ENCODE results near the gene FAIM2. TPM values are rescaled to one million over a fixed set of nuclear protein-coding genes. Genes with fewer than 3 reads are reported as not detected.

Gene FAIM2
- total and polyA plus RNA-seq, 10 of the 15 experiments (the other 5 are each of a cell fraction or from before 2014, with no cell fraction given) = not detected

DNA sequence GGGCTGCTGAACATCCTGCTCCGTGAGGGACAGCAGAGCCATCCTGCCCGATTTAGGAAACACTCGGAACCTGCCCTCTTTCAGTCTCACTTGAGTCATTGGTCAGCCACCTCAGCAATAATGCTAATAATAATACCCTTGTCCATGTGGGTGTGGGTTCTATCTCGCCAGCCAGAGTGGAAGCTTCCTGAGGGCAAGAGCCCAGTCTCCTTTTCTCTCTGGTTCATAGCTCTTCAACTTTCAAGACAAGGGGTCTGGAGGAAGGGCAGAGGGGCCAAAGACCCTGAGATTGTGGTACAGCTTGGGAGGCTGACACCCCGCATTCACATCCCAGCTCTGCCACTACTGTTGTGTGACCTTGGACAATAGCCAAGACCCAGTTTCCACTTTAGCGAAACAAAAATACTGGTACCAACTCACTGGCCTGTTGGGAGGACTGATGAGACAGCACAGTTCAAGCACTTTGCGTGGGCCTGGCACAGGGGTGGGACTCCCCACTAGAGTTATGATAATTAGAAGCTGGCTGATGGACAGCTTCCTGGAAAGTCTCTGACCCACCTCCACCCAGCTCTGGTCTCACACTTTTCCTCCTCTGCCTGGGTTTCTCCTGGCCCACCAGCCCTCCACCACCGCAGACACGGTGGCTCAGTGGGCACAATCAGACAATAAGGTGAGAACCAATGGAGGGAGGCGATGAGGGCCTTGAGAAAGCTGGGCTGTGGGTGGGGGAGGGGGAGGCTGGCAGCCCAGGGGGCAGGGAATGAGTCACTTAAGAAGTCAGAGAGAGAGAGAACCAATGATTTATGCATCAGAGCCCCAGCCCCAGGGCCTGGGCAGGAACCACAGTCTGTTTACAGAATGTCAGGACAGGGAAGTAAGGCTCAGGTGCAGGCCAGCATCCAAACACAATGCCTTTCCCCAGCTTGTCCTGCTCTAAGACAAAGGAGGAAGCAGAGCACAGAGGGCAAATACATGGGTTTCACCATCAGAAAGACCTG, 9.6 kb downstream of the FAIM2 start (continued):
- no peak for TF ChIP-seq MEF2A (IDR thresholded peaks at IDR 0.05; ENCODE audit: insufficient read depth, low read depth, low read length)

DNA sequence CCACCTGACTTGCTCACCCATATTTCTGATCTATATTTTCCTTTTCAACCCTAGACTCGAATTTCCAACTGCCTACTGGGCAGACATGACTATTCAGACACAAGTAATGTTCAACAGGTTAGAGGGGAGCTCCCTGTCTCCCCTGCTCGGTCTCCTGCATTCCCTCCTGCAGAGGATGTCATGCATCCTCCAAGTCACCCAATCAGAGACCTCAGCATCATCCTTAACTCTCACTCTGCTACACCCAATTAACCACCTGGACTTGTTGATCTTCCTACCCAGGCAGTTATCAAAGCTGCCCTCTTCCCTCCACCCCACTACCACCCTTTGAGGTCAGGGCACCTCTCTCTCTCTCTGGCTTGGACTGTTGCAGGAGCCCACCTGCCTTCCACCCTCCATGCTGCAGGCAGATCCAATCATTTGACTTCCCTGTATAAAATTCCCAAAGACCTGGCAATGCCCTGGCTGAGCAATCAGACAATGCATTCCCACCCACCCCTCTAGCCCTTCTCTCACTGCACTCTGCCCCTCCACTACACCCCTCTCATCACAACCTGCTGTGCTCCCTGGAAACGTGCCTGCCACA, 10.9 kb downstream of the FAIM2 start:
- no peak overlapping the region for H3K27ac ChIP-seq (ENCODE audit: control insufficient read depth, insufficient read depth)
- H3K9me3 ChIP-seq (replicated peaks; ENCODE audit: control insufficient read depth, insufficient read depth, low read length) = no peaks in the 10 kb centered on the region
- DNase-seq (ENCODE audit: low read depth, low spot score) (no peak), ATAC-seq (no peak), FAIRE-seq (no peak)
- no peak overlapping the region for H3K9ac ChIP-seq (ENCODE audit: control insufficient read depth, insufficient read depth, low read length)
- H2AFZ ChIP-seq (ENCODE audit: control insufficient read depth, low read depth, low read length) = no peak overlapping the region
- BruUV-seq (replicated peaks) = no TSS peak
- H3K4me2 ChIP-seq (ENCODE audit: control insufficient read depth, insufficient read depth) = no peak overlapping the region
- H3K36me3 ChIP-seq (ENCODE audit: control insufficient read depth in 2 of 2, insufficient read depth in 2 of 2, low read length in 1 of 2) = no peaks in the 10 kb centered on the region
- H3K27me3 ChIP-seq (replicated peaks in 1 of 2; ENCODE audit: control insufficient read depth in 2 of 2, insufficient read depth in 2 of 2, low read length in 1 of 2) = peaks cover 0 to 4% of the 10 kb centered on the region in 2 experiments; a peak in 3 of 4 replicates
- no peak overlapping the region for H3K4me3 ChIP-seq
- 15% methylated on average over 3 of the region's 3 CpGs for WGBS (ENCODE audit: insufficient coverage, insufficient replicate concordance, low lambda C conversion rate, missing lambda C conversion rate)
- POLR2A ChIA-PET = no interaction called here
- intact Hi-C loops (cut with micrococcal nuclease; ENCODE audit: unreplicated experiment) = no loop called here
- CTCF ChIA-PET = interaction anchor here (0.6 to 1.2 kb wide), 2 partner anchors 28 to 86 kb away, joined by 3 read pairs; no protein-coding TSS in a partner anchor
- no peaks in the 10 kb centered on the region for H3K4me1 ChIP-seq (ENCODE audit: control insufficient read depth, insufficient read depth, low read length)
- RAD21 ChIA-PET (ENCODE audit: unreplicated experiment) = no interaction called here
- H4K20me1 ChIP-seq (ENCODE audit: control insufficient read depth, insufficient read depth) = no peaks in the 10 kb centered on the region
- in situ Hi-C loops (cut with MboI) = no loop called here
- SMC1A ChIA-PET (ENCODE audit: uncharacterized antibody, unreplicated experiment) = no interaction called here
- no peaks in the 10 kb centered on the region for H3K79me2 ChIP-seq (ENCODE audit: control insufficient read depth, insufficient read depth, low read length)
- TF ChIP-seq, protein P1, sequence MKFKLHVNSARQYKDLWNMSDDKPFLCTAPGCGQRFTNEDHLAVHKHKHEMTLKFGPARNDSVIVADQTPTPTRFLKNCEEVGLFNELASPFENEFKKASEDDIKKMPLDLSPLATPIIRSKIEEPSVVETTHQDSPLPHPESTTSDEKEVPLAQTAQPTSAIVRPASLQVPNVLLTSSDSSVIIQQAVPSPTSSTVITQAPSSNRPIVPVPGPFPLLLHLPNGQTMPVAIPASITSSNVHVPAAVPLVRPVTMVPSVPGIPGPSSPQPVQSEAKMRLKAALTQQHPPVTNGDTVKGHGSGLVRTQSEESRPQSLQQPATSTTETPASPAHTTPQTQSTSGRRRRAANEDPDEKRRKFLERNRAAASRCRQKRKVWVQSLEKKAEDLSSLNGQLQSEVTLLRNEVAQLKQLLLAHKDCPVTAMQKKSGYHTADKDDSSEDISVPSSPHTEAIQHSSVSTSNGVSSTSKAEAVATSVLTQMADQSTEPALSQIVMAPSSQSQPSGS (IDR thresholded peaks at IDR 0.05; ENCODE audit: low read length) = no peak
- no peak for TF ChIP-seq RUNX3 (IDR thresholded peaks at IDR 0.05; ENCODE audit: low read length)
- no peak for TF ChIP-seq IRF4 (IDR thresholded peaks at IDR 0.05; ENCODE audit: low read depth, low read length)
- TF ChIP-seq LARP7 (IDR thresholded peaks at IDR 0.05) = no peak
- no peak for TF ChIP-seq ZNF274 (IDR thresholded peaks at IDR 0.05; ENCODE audit: insufficient read depth, insufficient read length)
- TF ChIP-seq MYC (IDR thresholded peaks at IDR 0.05; ENCODE audit: insufficient read depth, insufficient read length, insufficient replicate concordance, low read length, severe bottlenecking) = no peak
- no peak for TF ChIP-seq HDGF (IDR thresholded peaks at IDR 0.05)
- TF ChIP-seq NRF1 (conservative IDR thresholded peaks at IDR 0.05; ENCODE audit: low read depth, low read length) = no peak
- no peak for TF ChIP-seq TARDBP (IDR thresholded peaks at IDR 0.05; ENCODE audit: borderline replicate concordance)
- TF ChIP-seq, protein P2, sequence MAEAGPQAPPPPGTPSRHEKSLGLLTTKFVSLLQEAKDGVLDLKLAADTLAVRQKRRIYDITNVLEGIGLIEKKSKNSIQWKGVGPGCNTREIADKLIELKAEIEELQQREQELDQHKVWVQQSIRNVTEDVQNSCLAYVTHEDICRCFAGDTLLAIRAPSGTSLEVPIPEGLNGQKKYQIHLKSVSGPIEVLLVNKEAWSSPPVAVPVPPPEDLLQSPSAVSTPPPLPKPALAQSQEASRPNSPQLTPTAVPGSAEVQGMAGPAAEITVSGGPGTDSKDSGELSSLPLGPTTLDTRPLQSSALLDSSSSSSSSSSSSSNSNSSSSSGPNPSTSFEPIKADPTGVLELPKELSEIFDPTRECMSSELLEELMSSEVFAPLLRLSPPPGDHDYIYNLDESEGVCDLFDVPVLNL (IDR thresholded peaks at IDR 0.05; ENCODE audit: low read depth, low read length) = no peak
- TF ChIP-seq TBL1XR1 (IDR thresholded peaks at IDR 0.05; ENCODE audit: low read depth, low read length) = no peak
- TF ChIP-seq EGR1 (IDR thresholded peaks at IDR 0.05; ENCODE audit: borderline replicate concordance in 1 of 2, low read depth in 2 of 2, low read length in 2 of 2) = no peak
- TF ChIP-seq, protein P3, sequence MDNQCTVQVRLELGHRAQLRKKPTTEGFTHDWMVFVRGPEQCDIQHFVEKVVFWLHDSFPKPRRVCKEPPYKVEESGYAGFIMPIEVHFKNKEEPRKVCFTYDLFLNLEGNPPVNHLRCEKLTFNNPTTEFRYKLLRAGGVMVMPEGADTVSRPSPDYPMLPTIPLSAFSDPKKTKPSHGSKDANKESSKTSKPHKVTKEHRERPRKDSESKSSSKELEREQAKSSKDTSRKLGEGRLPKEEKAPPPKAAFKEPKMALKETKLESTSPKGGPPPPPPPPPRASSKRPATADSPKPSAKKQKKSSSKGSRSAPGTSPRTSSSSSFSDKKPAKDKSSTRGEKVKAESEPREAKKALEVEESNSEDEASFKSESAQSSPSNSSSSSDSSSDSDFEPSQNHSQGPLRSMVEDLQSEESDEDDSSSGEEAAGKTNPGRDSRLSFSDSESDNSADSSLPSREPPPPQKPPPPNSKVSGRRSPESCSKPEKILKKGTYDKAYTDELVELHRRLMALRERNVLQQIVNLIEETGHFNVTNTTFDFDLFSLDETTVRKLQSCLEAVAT (IDR thresholded peaks at IDR 0.05) = no peak
- TF ChIP-seq NBN (IDR thresholded peaks at IDR 0.05) = no peak
- TF ChIP-seq, protein P4, sequence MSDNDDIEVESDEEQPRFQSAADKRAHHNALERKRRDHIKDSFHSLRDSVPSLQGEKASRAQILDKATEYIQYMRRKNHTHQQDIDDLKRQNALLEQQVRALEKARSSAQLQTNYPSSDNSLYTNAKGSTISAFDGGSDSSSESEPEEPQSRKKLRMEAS (IDR thresholded peaks at IDR 0.05; ENCODE audit: low read depth, low read length) = no peak
- no peak for TF ChIP-seq FOS (IDR thresholded peaks at IDR 0.05; ENCODE audit: borderline replicate concordance, extremely low read depth, insufficient read length)
- TF ChIP-seq RAD51 (IDR thresholded peaks at IDR 0.05) = no peak

Data from GM12878 (cell line).